HL-60 (cell line): ENCODE data around the gene BIRC3.

Source experiments
- DNase-seq, 2 experiments: peaks; one replicate each; pipeline ENCODE4 v3.0.0-alpha.2; 2010 to 2020; ENCODE audit warnings: low read depth in 1 of 2, low spot score in 1 of 2
- H3K27ac ChIP-seq: fragments of 250-450 bp; sonication (Bioruptor Pico); replicated peaks from 2 replicates; pipeline ENCODE4 v1.5.1; 2020; ENCODE audit warnings: mild to moderate bottlenecking, moderate library complexity
- H3K27me3 ChIP-seq: fragments of 250-450 bp; sonication (Bioruptor Pico); 2 replicates; pipeline ENCODE4 v1.5.1; 2021; ENCODE audit warnings: mild to moderate bottlenecking, moderate library complexity; ENCODE audit not compliant: insufficient read depth, poor library complexity, severe bottlenecking
- H3K4me3 ChIP-seq: replicated peaks from 2 replicates; pipeline ENCODE4 v1.5.1; 2011; ENCODE audit warnings: mild to moderate bottlenecking, control low read depth, low read length; ENCODE audit not compliant: insufficient read depth
- GABPA ChIP-seq: IDR thresholded peaks from 2 replicates; pipeline ENCODE4 v1.6.1; 2012; ENCODE audit warnings: low read depth
- POLR2AphosphoS5 ChIP-seq: IDR thresholded peaks from 2 replicates; pipeline ENCODE4 v1.6.1; 2012; ENCODE audit warnings: low read depth
- SPI1 ChIP-seq: IDR thresholded peaks from 2 replicates; pipeline ENCODE4 v1.6.1; 2012; ENCODE audit warnings: low read depth, mild to moderate bottlenecking, borderline replicate concordance
- TF ChIP-seq, protein P1 (sequence below): IDR thresholded peaks from one replicate; pipeline ENCODE4 v1.5.1; 2011; ENCODE audit warnings: low read length, control low read depth, inconsistent platforms; ENCODE audit not compliant: insufficient read depth
- TF ChIP-seq, protein P2 (sequence below): IDR thresholded peaks from 2 replicates; pipeline ENCODE4 v1.6.1; 2012; ENCODE audit warnings: low read depth; ENCODE audit not compliant: insufficient replicate concordance

The BIRC3 gene

DNA sequence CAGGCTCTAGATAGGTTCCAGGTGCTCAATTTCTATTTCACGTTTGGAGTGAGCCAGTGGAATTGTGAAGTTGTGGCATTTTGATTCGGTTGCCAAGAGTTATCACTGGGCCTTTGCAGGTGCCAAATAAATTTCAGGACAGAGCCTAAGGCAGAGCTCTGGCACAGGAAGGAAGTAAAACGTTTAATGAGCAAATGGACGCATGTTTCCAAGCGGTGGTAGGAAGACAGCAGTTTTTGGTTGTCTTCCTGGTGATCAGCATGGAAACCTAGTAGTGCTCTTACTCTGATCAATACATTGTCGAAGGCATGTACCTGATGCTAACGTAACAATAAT lies 452 bp downstream of the BIRC3 start:
- Histone ChIP-seq H3K27ac (peak overlapping the region; percentile 52), H3K27me3 (no peaks in the 10 kb centered on the region), H3K4me3 (peak overlapping the region; percentile 70)
- DNase-seq, result no peak
- TF ChIP-seq GABPA (no peak), POLR2AphosphoS5 (no peak), SPI1 (no peak)
- TF ChIP-seq, protein P1, sequence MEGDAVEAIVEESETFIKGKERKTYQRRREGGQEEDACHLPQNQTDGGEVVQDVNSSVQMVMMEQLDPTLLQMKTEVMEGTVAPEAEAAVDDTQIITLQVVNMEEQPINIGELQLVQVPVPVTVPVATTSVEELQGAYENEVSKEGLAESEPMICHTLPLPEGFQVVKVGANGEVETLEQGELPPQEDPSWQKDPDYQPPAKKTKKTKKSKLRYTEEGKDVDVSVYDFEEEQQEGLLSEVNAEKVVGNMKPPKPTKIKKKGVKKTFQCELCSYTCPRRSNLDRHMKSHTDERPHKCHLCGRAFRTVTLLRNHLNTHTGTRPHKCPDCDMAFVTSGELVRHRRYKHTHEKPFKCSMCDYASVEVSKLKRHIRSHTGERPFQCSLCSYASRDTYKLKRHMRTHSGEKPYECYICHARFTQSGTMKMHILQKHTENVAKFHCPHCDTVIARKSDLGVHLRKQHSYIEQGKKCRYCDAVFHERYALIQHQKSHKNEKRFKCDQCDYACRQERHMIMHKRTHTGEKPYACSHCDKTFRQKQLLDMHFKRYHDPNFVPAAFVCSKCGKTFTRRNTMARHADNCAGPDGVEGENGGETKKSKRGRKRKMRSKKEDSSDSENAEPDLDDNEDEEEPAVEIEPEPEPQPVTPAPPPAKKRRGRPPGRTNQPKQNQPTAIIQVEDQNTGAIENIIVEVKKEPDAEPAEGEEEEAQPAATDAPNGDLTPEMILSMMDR, result no peak
- TF ChIP-seq, protein P2, sequence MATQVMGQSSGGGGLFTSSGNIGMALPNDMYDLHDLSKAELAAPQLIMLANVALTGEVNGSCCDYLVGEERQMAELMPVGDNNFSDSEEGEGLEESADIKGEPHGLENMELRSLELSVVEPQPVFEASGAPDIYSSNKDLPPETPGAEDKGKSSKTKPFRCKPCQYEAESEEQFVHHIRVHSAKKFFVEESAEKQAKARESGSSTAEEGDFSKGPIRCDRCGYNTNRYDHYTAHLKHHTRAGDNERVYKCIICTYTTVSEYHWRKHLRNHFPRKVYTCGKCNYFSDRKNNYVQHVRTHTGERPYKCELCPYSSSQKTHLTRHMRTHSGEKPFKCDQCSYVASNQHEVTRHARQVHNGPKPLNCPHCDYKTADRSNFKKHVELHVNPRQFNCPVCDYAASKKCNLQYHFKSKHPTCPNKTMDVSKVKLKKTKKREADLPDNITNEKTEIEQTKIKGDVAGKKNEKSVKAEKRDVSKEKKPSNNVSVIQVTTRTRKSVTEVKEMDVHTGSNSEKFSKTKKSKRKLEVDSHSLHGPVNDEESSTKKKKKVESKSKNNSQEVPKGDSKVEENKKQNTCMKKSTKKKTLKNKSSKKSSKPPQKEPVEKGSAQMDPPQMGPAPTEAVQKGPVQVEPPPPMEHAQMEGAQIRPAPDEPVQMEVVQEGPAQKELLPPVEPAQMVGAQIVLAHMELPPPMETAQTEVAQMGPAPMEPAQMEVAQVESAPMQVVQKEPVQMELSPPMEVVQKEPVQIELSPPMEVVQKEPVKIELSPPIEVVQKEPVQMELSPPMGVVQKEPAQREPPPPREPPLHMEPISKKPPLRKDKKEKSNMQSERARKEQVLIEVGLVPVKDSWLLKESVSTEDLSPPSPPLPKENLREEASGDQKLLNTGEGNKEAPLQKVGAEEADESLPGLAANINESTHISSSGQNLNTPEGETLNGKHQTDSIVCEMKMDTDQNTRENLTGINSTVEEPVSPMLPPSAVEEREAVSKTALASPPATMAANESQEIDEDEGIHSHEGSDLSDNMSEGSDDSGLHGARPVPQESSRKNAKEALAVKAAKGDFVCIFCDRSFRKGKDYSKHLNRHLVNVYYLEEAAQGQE, result no peak

DNA sequence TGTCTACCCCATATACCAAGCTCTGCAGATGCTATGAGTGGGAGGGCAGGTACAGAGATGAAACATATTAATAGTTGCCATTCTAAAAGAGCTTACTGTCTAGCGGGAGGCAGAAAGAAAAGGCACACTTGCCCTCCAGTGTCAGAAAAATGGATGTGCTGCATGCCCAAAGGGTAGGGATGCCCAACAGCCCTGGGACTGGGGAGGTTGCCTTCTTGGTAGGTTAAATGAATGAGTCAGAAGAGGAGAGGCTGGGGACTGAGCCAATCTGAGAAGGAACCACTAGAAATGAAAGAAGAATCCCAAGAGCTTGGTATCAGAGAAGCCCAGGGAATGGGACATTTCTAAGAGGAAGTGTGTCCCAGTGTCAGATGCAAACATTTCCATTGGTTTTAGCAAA lies 1.2 kb downstream of the BIRC3 start:
- Histone ChIP-seq H3K4me3 (no peak overlapping the region), H3K27ac (no peak overlapping the region), H3K27me3 (no peaks in the 10 kb centered on the region)
- TF ChIP-seq SPI1 (no peak), GABPA (no peak), POLR2AphosphoS5 (no peak)
- TF ChIP-seq, protein P2, result no peak
- TF ChIP-seq, protein P1, result no peak
- no peak for DNase-seq

DNA sequence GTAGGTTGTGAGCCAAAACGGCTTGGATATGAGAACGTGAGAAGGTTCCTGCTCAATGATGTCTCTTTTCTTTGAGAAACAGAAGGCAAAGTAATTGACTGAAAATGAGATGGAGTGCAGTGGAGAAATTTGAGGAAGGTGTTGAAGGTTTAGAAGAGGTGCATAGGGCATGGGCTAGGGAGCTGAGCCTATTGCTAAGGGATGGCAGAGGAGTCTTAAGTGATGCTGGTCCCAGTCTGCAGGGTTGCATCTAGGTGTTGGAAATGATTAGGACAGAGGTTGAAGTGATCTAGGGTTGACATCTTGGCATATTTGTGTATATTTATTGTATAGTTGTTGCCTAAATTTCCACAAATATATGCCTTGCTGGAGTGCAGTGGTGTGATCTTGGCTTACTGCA lies 2.3 kb downstream of the BIRC3 start:
- Histone ChIP-seq H3K27me3 (no peaks in the 10 kb centered on the region), H3K4me3 (no peak overlapping the region), H3K27ac (no peak overlapping the region)
- TF ChIP-seq POLR2AphosphoS5 (no peak), SPI1 (no peak), GABPA (no peak)
- TF ChIP-seq, protein P1, result no peak
- TF ChIP-seq, protein P2, result no peak
- DNase-seq, result no peak
